SK-N-SH (cell line): Measurements from ENCODE around the gene COX4I1. TPM values are rescaled to one million over a fixed set of nuclear protein-coding genes. Genes with fewer than 3 reads are reported as not detected.

Source experiments
- CTCF ChIA-PET: fragments of 300-600, 350-600 bp; formaldehyde crosslinking; extraction: SDS; loops from one replicate; lab custom pipeline; 2021; lab: Yijun Ruan, JAX
- POLR2A ChIA-PET: fragments of 350-600 bp; sonication (Branson Sonifier 250); formaldehyde crosslinking; extraction: SDS; loops from one replicate; lab custom pipeline; 2020; ENCODE audit warnings: antibody characterized with exemption, inconsistent platforms; lab: Yijun Ruan, JAX
- DNase-seq: peaks from one replicate; pipeline ENCODE4 v3.0.0; 2012
- H2AFZ ChIP-seq: fragments of 200-600 bp; sonication (generic); 2 replicates; pipeline ENCODE4 v1.8.1; 2016; ENCODE audit warnings: antibody characterized with exemption, mild to moderate bottlenecking, low read depth
- H3F3A ChIP-seq: fragments of 200-600 bp; sonication (generic); replicated peaks from 2 replicates; pipeline ENCODE3; 2016; ENCODE audit warnings: antibody characterized with exemption, mild to moderate bottlenecking; ENCODE audit not compliant: insufficient read depth
- H3K27ac ChIP-seq, 2 experiments: fragments of 200-500 bp in 1 of 2; fragments of 200-600 bp in 1 of 2; sonication (Bioruptor generic) in 1 of 2; sonication (generic), shearing (Covaris generic) in 1 of 2; 2 replicates each; pipeline versions ENCODE4 v1.5.1 to v1.6.1; 2014 to 2016; ENCODE audit warnings: low read depth in 2 of 2, inconsistent platforms in 1 of 2, low read length in 1 of 2, mild to moderate bottlenecking in 1 of 2, mixed read lengths in 1 of 2
- H3K27me3 ChIP-seq: fragments of 200-600 bp; sonication (generic), shearing (Covaris generic); 2 replicates; pipeline ENCODE4 v1.6.1; 2016; ENCODE audit warnings: mixed run types; ENCODE audit not compliant: insufficient read depth
- H3K36me3 ChIP-seq, 2 experiments: fragments of 200-500 bp in 1 of 2; fragments of 200-600 bp in 1 of 2; sonication (Bioruptor generic) in 1 of 2; sonication (generic) in 1 of 2; replicated peaks in 1 of 2; 2 replicates each; pipeline versions ENCODE3 to v1.5.1; 2014 to 2016; ENCODE audit warnings: low read length in 1 of 2, mild to moderate bottlenecking in 1 of 2; ENCODE audit not compliant: insufficient read depth in 2 of 2, control insufficient read depth in 1 of 2
- H3K4me1 ChIP-seq, 2 experiments: fragments of 200-500 bp in 1 of 2; fragments of 200-600 bp in 1 of 2; sonication (Bioruptor generic) in 1 of 2; sonication (generic), shearing (Covaris generic) in 1 of 2; 2 replicates each; pipeline versions ENCODE4 v1.5.1 to v1.6.1; 2014 to 2016; ENCODE audit warnings: low read depth in 1 of 2, low read length in 1 of 2, mixed run types in 1 of 2; ENCODE audit not compliant: insufficient read depth in 2 of 2, control insufficient read depth in 1 of 2
- H3K4me2 ChIP-seq: fragments of 200-600 bp; sonication (generic), shearing (Covaris generic); 2 replicates; pipeline ENCODE4 v1.6.1; 2017; ENCODE audit warnings: mixed run types
- H3K4me3 ChIP-seq, 2 experiments: fragments of 200-500 bp in 1 of 2; fragments of 200-600 bp in 1 of 2; sonication (Bioruptor generic) in 1 of 2; sonication (generic), shearing (Covaris generic) in 1 of 2; 2 replicates each; pipeline versions ENCODE4 v1.5.1 to v1.8.1; 2014 to 2016; ENCODE audit warnings: low read depth in 2 of 2, inconsistent platforms in 1 of 2, low read length in 1 of 2, mild to moderate bottlenecking in 1 of 2, mixed read lengths in 1 of 2, moderate library complexity in 1 of 2
- H3K79me2 ChIP-seq: fragments of 200-600 bp; sonication (generic); 2 replicates; pipeline ENCODE4 v1.8.1; 2017; ENCODE audit warnings: mild to moderate bottlenecking; ENCODE audit not compliant: insufficient read depth
- H3K9ac ChIP-seq: fragments of 200-600 bp; sonication (generic); 2 replicates; pipeline ENCODE4 v1.6.1; 2017; ENCODE audit warnings: mixed run types
- H3K9me2 ChIP-seq: fragments of 200-600 bp; sonication (generic); 2 replicates; pipeline ENCODE4 v1.6.1; 2017; ENCODE audit warnings: mixed run types
- H3K9me3 ChIP-seq: fragments of 200-600 bp; sonication (generic); 2 replicates; pipeline ENCODE4 v1.6.1; 2017; ENCODE audit warnings: mixed run types, mild to moderate bottlenecking, moderate library complexity
- H4K20me1 ChIP-seq: fragments of 200-600 bp; sonication (generic); 2 replicates; pipeline ENCODE4 v1.6.1; 2017; ENCODE audit warnings: mild to moderate bottlenecking, mixed run types; ENCODE audit not compliant: insufficient read depth
- CHD2 ChIP-seq: fragments of 150-350 bp; IDR thresholded peaks from 2 replicates; pipeline ENCODE4 v1.6.1; 2018; ENCODE audit warnings: low read length; ENCODE audit not compliant: partially characterized antibody
- EP300 ChIP-seq, 2 experiments: IDR thresholded peaks; 2 replicates each; pipeline versions ENCODE4 v1.4.0 to v1.6.1; 2012; ENCODE audit warnings: borderline replicate concordance in 1 of 2, low read depth in 1 of 2, low read length in 1 of 2
- FOXM1 ChIP-seq: IDR thresholded peaks from 2 replicates; pipeline ENCODE4 v1.4.0; 2012; ENCODE audit warnings: low read depth, mild to moderate bottlenecking
- GABPA ChIP-seq: IDR thresholded peaks from 2 replicates; pipeline ENCODE4 v1.4.0; 2012; ENCODE audit warnings: low read depth, mild to moderate bottlenecking
- GATA2 ChIP-seq: sonication (generic); formaldehyde crosslinking; IDR thresholded peaks from 2 replicates; pipeline ENCODE4 v1.5.0; 2020; ENCODE audit warnings: mild to moderate bottlenecking, missing genetic modification reagents
- MAX ChIP-seq: IDR thresholded peaks from 2 replicates; pipeline ENCODE4 v1.4.0; 2012; ENCODE audit warnings: low read depth
- NFIC ChIP-seq: IDR thresholded peaks from 2 replicates; pipeline ENCODE4 v1.4.0; 2012; ENCODE audit warnings: borderline replicate concordance
- NRF1 ChIP-seq: IDR thresholded peaks from 2 replicates; pipeline ENCODE4 v1.6.1; 2012; ENCODE audit warnings: low read depth, mild to moderate bottlenecking, low read length
- RAD21 ChIP-seq: IDR thresholded peaks from 2 replicates; pipeline ENCODE4 v1.6.1; 2012; ENCODE audit warnings: mild to moderate bottlenecking, low read length
- REST ChIP-seq: IDR thresholded peaks from 2 replicates; pipeline ENCODE4 v1.6.1; 2012; ENCODE audit warnings: mild to moderate bottlenecking, low read depth, low read length, moderate library complexity
- SMC3 ChIP-seq: IDR thresholded peaks from 2 replicates; pipeline ENCODE4 v1.6.1; 2012; ENCODE audit warnings: low read depth, low read length, improper control_type of control experiment
- TCF12 ChIP-seq: IDR thresholded peaks from 2 replicates; pipeline ENCODE4 v1.4.0; 2012
- TEAD4 ChIP-seq: IDR thresholded peaks from 2 replicates; pipeline ENCODE4 v1.4.0; 2012; ENCODE audit warnings: mild to moderate bottlenecking, borderline replicate concordance; ENCODE audit not compliant: insufficient read depth
- WGBS: methylation state at CpG from one replicate; pipeline ENCODE4 v1.1.6; 2017; ENCODE audit warnings: low lambda C conversion rate; 5-methylcytosine and 5-hydroxymethylcytosine counted together
- polyA plus RNA-seq, 3 experiments: library from polyadenylated mRNA; depleted of rRNA; stranded (reverse); fragments of >200 nt; gene quantifications; 2 replicates each; pipeline ENCODE4 v1.2.3, GENCODE V29; 2012

COX4I1 gene
- polyA plus RNA-seq, 1 of the 3 experiments (the other 2 are of a cell fraction), result 1,294 TPM

- Histone ChIP-seq H3K79me2 (no peaks in the 10 kb centered on the region), H3K4me1 (no peaks in the 10 kb centered on the region), H3K9me3 (no peaks in the 10 kb centered on the region), H3K4me2 (no peak overlapping the region), H3K9me2 (no peaks in the 10 kb centered on the region), H3K9ac (no peak overlapping the region), H3K36me3 (no peaks in the 10 kb centered on the region), H3F3A (no peaks in the 10 kb centered on the region), H3K4me3 (no peak overlapping the region), H4K20me1 (no peaks in the 10 kb centered on the region), H3K27me3 (peaks cover 90% of the 10 kb centered on the region), H3K27ac (no peak overlapping the region), H2AFZ (no peak overlapping the region)
- DNase-seq, result no peak
- 10% methylated on average over 11 of the region's 11 CpGs for WGBS
- CTCF ChIA-PET, result interaction anchor here (1.0 to 10.0 kb wide), 2 partner anchors 18 to 179 kb away, joined by 3 to 85 read pairs; no protein-coding TSS in a partner anchor
- POLR2A ChIA-PET, result no interaction called here
- no peak for TF ChIP-seq GABPA
- TF ChIP-seq EP300 (IDR thresholded peaks at IDR 0.05; ENCODE audit: borderline replicate concordance in 1 of 2, low read depth in 1 of 2, low read length in 1 of 2), result no peak
Measured at GRCh38 chr16:85838381-85838780, 38.9 kb downstream of the COX4I1 start.

- no peak overlapping the region for H3K9ac ChIP-seq
- TF ChIP-seq REST (no peak), RAD21 (no peak), TEAD4 (no peak)
- no peaks in the 10 kb centered on the region for H3F3A ChIP-seq
- H3K4me2 ChIP-seq, result no peak overlapping the region
- 12% methylated on average over 21 of the region's 21 CpGs for WGBS
- CTCF ChIA-PET, result interaction anchor here (1.0 to 10.0 kb wide), 3 partner anchors 19 to 178 kb away, joined by 3 to 85 read pairs (median 3); no protein-coding TSS in a partner anchor
- H3K27me3 ChIP-seq, result peaks cover 94% of the 10 kb centered on the region
- H3K9me2 ChIP-seq, result no peaks in the 10 kb centered on the region
- no peaks in the 10 kb centered on the region for H3K9me3 ChIP-seq
- no peaks in the 10 kb centered on the region for H3K79me2 ChIP-seq
- no peaks in the 10 kb centered on the region for H3K4me1 ChIP-seq
- DNase-seq, result no peak
- no peak overlapping the region for H3K4me3 ChIP-seq
- H4K20me1 ChIP-seq, result no peaks in the 10 kb centered on the region
- H3K27ac ChIP-seq, result no peak overlapping the region
- POLR2A ChIA-PET, result no interaction called here
- no peaks in the 10 kb centered on the region for H3K36me3 ChIP-seq
- H2AFZ ChIP-seq, result no peak overlapping the region
Measured at GRCh38 chr16:85838876-85839585, 39.5 kb downstream of the COX4I1 start.

- Histone ChIP-seq H3K27ac (no peak overlapping the region), H3K4me2 (no peak overlapping the region), H3K9ac (no peak overlapping the region), H3K79me2 (no peaks in the 10 kb centered on the region), H3K4me3 (no peak overlapping the region), H3K4me1 (no peaks in the 10 kb centered on the region), H3K9me2 (no peaks in the 10 kb centered on the region), H3K27me3 (peaks cover 99% of the 10 kb centered on the region), H3K9me3 (no peaks in the 10 kb centered on the region), H3K36me3 (no peaks in the 10 kb centered on the region), H2AFZ (no peak overlapping the region), H3F3A (no peaks in the 10 kb centered on the region), H4K20me1 (no peaks in the 10 kb centered on the region)
- DNase-seq, result no peak
- POLR2A ChIA-PET, result no interaction called here
- 19% methylated on average over 14 of the region's 24 CpGs for WGBS
- CTCF ChIA-PET, result interaction anchor here (1.2 to 1.4 kb wide), 2 partner anchors 18 to 177 kb away, joined by 3 to 5 read pairs; no protein-coding TSS in a partner anchor
- TF ChIP-seq NRF1 (no peak), EP300 (IDR thresholded peaks at IDR 0.05; ENCODE audit: borderline replicate concordance in 1 of 2, low read depth in 1 of 2, low read length in 1 of 2) (no peak), TCF12 (no peak), FOXM1 (no peak), NFIC (no peak), MAX (no peak), CHD2 (no peak), GATA2 (CRISPR knock-in tag) (no peak), REST (no peak), SMC3 (no peak)
Measured at GRCh38 chr16:85839681-85840240, 40.3 kb downstream of the COX4I1 start.
